Endothelial cell of umbilical vein (primary cell): ENCODE measurements around the gene MYT1. TPM values are rescaled to one million over a fixed set of nuclear protein-coding genes. Genes with fewer than 3 reads are reported as not detected.

ENCODE experiments used
- BruUV-seq: library from RNA; stranded (reverse); fragments of 400-500 nt; replicated peaks from 2 replicates; lab custom pipeline; 2021; lab: Mats Ljungman, UMichigan
- CTCF ChIA-PET: fragments of 300-600, 350-600 bp; sonication (Branson Sonifier 250); formaldehyde crosslinking; loops from one replicate; lab custom pipeline; 2021; ENCODE audit warnings: antibody characterized with exemption, inconsistent platforms; lab: Charles Lee
- POLR2A ChIA-PET: fragments of 300-600, 350-600 bp; sonication (Branson Sonifier 250); formaldehyde crosslinking; loops from one replicate; lab custom pipeline; 2021; ENCODE audit warnings: antibody characterized with exemption, inconsistent platforms; lab: Charles Lee
- DNase-seq: peaks from one replicate; pipeline ENCODE4 v3.0.0-alpha.2; 2011; ENCODE audit warnings: low read depth, low spot score
- FAIRE-seq: peaks from 2 replicates; lab custom pipeline; 2011; peaks lifted over from hg19 to GRCh38; lab: Jason Lieb, UNC
- H2AFZ ChIP-seq: 2 replicates; pipeline ENCODE4 v1.6.0; 2012; ENCODE audit warnings: low read depth, low read length, control low read depth, inconsistent platforms
- H3K27ac ChIP-seq: 2 replicates; pipeline ENCODE4 v1.5.1; 2011; ENCODE audit warnings: low read depth, mild to moderate bottlenecking, control low read depth, low read length, moderate library complexity; ENCODE audit not compliant: insufficient read depth
- H3K27me3 ChIP-seq, 2 experiments: 2 replicates each; pipeline versions ENCODE4 v1.6.0 to v1.6.1; 2011; ENCODE audit warnings: low read length in 2 of 2, mixed read lengths in 1 of 2; ENCODE audit not compliant: control insufficient read depth in 2 of 2, insufficient read depth in 2 of 2
- H3K36me3 ChIP-seq, 2 experiments: 2 replicates in 1 of 2; 3 replicates in 1 of 2; pipeline ENCODE4 v1.5.1; 2011; ENCODE audit warnings: low read length in 2 of 2, mild to moderate bottlenecking in 1 of 2, moderate library complexity in 1 of 2; ENCODE audit not compliant: control insufficient read depth in 2 of 2, insufficient read depth in 2 of 2; ENCODE audit errors: extremely low read depth in 1 of 2
- H3K4me1 ChIP-seq: 3 replicates; pipeline ENCODE4 v1.5.1; 2011; ENCODE audit warnings: mild to moderate bottlenecking, low read length; ENCODE audit not compliant: control insufficient read depth, insufficient read depth; ENCODE audit errors: extremely low read depth
- H3K4me2 ChIP-seq: 2 replicates; pipeline ENCODE4 v1.6.1; 2011; ENCODE audit warnings: low read length, control low read depth, mixed read lengths; ENCODE audit not compliant: insufficient read depth
- H3K4me3 ChIP-seq, 3 experiments: fragments of 200-600 bp in 1 of 3; sonication (generic), shearing (Covaris generic) in 1 of 3; replicated peaks in 1 of 3; 2 replicates each; pipeline ENCODE4 v1.5.1; 2011 to 2016; ENCODE audit warnings: control low read depth in 3 of 3, low read length in 3 of 3, mild to moderate bottlenecking in 2 of 3, inconsistent platforms in 1 of 3, low read depth in 1 of 3, moderate library complexity in 1 of 3; ENCODE audit not compliant: insufficient read depth in 1 of 3
- H3K79me2 ChIP-seq: 2 replicates; pipeline ENCODE4 v1.6.0; 2012; ENCODE audit warnings: low read length, inconsistent platforms; ENCODE audit not compliant: control insufficient read depth, insufficient read depth
- H3K9ac ChIP-seq: replicated peaks from 2 replicates; pipeline ENCODE3; 2011; ENCODE audit warnings: low read length, control low read depth; ENCODE audit not compliant: insufficient read depth; ENCODE audit errors: extremely low read depth
- H3K9me1 ChIP-seq: replicated peaks from 3 replicates; pipeline ENCODE4 v1.6.0; 2011; ENCODE audit warnings: mild to moderate bottlenecking, low read length; ENCODE audit not compliant: control insufficient read depth, insufficient read depth; ENCODE audit errors: extremely low read depth
- H3K9me3 ChIP-seq: replicated peaks from 2 replicates; pipeline ENCODE4 v1.5.1; 2012; ENCODE audit warnings: low read length, inconsistent platforms; ENCODE audit not compliant: control insufficient read depth, insufficient read depth
- H4K20me1 ChIP-seq: replicated peaks from 2 replicates; pipeline ENCODE3; 2011; ENCODE audit warnings: mild to moderate bottlenecking, low read length; ENCODE audit not compliant: control insufficient read depth, insufficient read depth; ENCODE audit errors: extremely low read depth
- EZH2 ChIP-seq: IDR thresholded peaks from 2 replicates; pipeline ENCODE4 v1.6.1; 2012; ENCODE audit warnings: borderline replicate concordance, low read depth, mild to moderate bottlenecking, moderate library complexity, low read length, inconsistent platforms; ENCODE audit not compliant: severe bottlenecking
- FOS ChIP-seq: IDR thresholded peaks from 2 replicates; pipeline ENCODE4 v1.6.1; 2011; ENCODE audit warnings: mild to moderate bottlenecking, low read length, moderate library complexity, borderline replicate concordance; ENCODE audit not compliant: insufficient read depth
- GATA2 ChIP-seq: IDR thresholded peaks from 2 replicates; pipeline ENCODE4 v1.7.0; 2011; ENCODE audit warnings: low read depth, mild to moderate bottlenecking, moderate library complexity, mixed read lengths, low read length; ENCODE audit not compliant: insufficient read length, insufficient read depth
- JUN ChIP-seq: IDR thresholded peaks from 2 replicates; pipeline ENCODE4 v1.6.1; 2011; ENCODE audit warnings: borderline replicate concordance, low read depth; ENCODE audit not compliant: insufficient read length, insufficient read depth
- MYC ChIP-seq: IDR thresholded peaks from one replicate; pipeline ENCODE4 v1.6.1; 2011; ENCODE audit warnings: mild to moderate bottlenecking, low read depth, low read length
- POLR2A ChIP-seq: IDR thresholded peaks from 2 replicates; pipeline ENCODE4 v1.6.1; 2012; ENCODE audit warnings: low read depth, mild to moderate bottlenecking, control low read depth, low read length
- POLR2AphosphoS5 ChIP-seq: IDR thresholded peaks from 2 replicates; pipeline ENCODE4 v1.6.1; 2012; ENCODE audit warnings: low read depth, mild to moderate bottlenecking, control low read depth, low read length, moderate library complexity; ENCODE audit not compliant: insufficient read depth
- dilution Hi-C: fragments of 300-500 bp; cut with MboI; formaldehyde crosslinking; loops from one replicate; pipeline ENCODE4 v1.15.0; 2019; ENCODE audit warnings: low sequenced_read_pairs; ENCODE audit not compliant: extremely low pct_ligation_motif_present
- intact Hi-C: fragments of 100-400 bp; cut with micrococcal nuclease; formaldehyde crosslinking; loops from one replicate; pipeline ENCODE4 v1.10.0; 2022
- polyA plus RNA-seq, 4 experiments: library from polyadenylated mRNA; depleted of rRNA in 3 of 4; stranded (reverse) in 3 of 4; unstranded in 1 of 4; fragments of >200 nt; gene quantifications; 2 replicates each; pipeline versions ENCODE4 v1.2.1 to v1.2.3, GENCODE V29; 2011 to 2012; ENCODE audit warnings: missing spikeins in 1 of 4
- total RNA-seq: library from RNA; stranded (reverse); gene quantifications from 2 replicates; pipeline ENCODE4 v1.2.3, GENCODE V29; 2021
- TF ChIP-seq, protein P1 (sequence below), 2 donors: IDR thresholded peaks; 1 replicate in 1 of 2; 2 replicates in 1 of 2; pipeline ENCODE4 v1.5.1; 2011; ENCODE audit warnings: low read length in 2 of 2, mild to moderate bottlenecking in 2 of 2, moderate library complexity in 2 of 2, control low read depth in 1 of 2, inconsistent platforms in 1 of 2, low read depth in 1 of 2; ENCODE audit not compliant: insufficient read depth in 1 of 2; ENCODE audit errors: extremely low read depth in 1 of 2
- TF ChIP-seq, protein P2 (sequence below): IDR thresholded peaks from 2 replicates; pipeline ENCODE4 v1.6.1; 2011; ENCODE audit not compliant: insufficient read depth, insufficient read length

Gene MYT1
- total and polyA plus RNA-seq, 2 donors (not counting 3 experiments of a cell fraction or from before 2014, with no cell fraction given) = not detected

DNA sequence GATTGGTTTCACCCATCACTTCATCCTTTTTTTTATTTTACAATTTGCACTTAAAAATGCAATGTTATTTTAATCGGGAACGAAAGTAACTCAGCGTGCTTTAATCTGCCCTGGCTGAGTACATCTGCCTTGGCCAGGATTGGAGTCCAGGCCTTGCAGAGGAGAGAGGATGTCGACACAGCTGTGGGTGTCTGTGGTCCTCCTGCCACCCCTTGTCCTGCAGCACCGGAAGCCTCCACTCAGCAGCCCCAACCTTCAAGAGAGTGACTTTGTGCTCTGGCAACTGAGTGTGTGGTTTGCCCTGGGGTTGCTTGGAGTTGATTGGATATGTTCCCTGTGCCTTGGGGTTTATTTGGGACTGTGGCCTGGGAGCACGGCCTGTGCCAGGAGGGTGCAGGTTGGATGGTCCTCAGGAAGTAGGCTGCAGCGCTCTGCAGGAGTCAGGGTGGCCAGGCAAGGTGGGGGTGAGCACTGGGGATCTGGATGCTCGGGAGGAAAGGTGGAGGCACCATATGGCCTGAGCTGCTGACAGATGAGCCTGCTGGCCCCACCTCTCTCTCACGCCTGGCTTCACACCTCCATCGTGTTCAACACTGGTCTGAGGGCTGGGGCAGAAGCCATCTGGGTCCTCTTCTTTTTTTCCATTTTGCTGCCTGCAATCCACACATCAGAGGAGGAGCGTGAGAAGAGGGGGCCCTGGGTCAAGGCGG is 4.3 kb downstream of the MYT1 start:
- Histone ChIP-seq H3K79me2 (no peaks in the 10 kb centered on the region), H3K9me1 (no peaks in the 10 kb centered on the region), H3K27ac (no peak overlapping the region), H3K9me3 (no peaks in the 10 kb centered on the region), H3K4me3 (no peak overlapping the region), H2AFZ (no peak overlapping the region), H3K36me3 (no peaks in the 10 kb centered on the region), H3K9ac (no peak overlapping the region), H3K4me1 (no peaks in the 10 kb centered on the region), H4K20me1 (no peaks in the 10 kb centered on the region), H3K27me3 (peaks cover 0 to under 1% of the 10 kb centered on the region in 2 experiments), H3K4me2 (no peak overlapping the region)
- FAIRE-seq (no peak), DNase-seq (no peak)
- ChIA-PET CTCF (no interaction called here), POLR2A (no interaction called here)
- BruUV-seq = no TSS peak
- TF ChIP-seq MYC = no peak
- TF ChIP-seq GATA2 = no peak
- TF ChIP-seq FOS = no peak
- no peak for TF ChIP-seq POLR2AphosphoS5
- intact Hi-C loops = no loop called here
- dilution Hi-C loops = no loop called here

DNA sequence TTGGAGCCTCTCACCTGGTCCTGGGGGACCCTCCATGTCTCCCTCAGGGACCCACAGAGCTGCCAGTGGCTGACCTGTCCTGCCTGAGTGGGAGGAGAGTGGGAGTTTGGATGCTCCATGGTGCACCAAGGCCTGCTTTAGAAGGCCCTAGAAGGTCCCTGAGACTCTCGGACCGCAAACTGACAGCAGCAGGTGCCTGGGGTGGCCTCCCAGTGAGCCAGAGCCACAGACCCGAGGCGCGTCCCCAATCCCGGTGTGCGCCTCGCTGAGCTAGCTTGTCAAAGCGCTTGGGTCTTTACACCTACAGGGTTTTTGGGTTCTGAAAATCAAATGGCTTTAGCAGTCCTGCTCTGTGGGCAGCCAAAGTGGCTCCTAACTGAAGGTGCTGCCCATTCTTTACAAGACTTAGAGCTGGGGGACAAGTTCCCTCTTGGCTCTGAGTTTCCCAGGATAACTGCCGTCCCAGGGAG is 4.9 kb downstream of the MYT1 start:
- Histone ChIP-seq H3K9me3 (no peaks in the 10 kb centered on the region), H3K36me3 (no peaks in the 10 kb centered on the region), H3K27me3 (no peaks in the 10 kb centered on the region), H3K9ac (no peak overlapping the region), H3K4me3 (no peak overlapping the region), H3K27ac (no peak overlapping the region), H2AFZ (no peak overlapping the region), H3K79me2 (no peaks in the 10 kb centered on the region), H4K20me1 (no peaks in the 10 kb centered on the region), H3K9me1 (no peaks in the 10 kb centered on the region), H3K4me2 (no peak overlapping the region), H3K4me1 (no peaks in the 10 kb centered on the region)
- dilution Hi-C loops = no loop called here
- no TSS peak for BruUV-seq
- TF ChIP-seq GATA2 (no peak), FOS (no peak), POLR2AphosphoS5 (no peak), MYC (no peak), POLR2A (no peak), EZH2 (no peak), JUN (no peak)
- TF ChIP-seq, protein P1, sequence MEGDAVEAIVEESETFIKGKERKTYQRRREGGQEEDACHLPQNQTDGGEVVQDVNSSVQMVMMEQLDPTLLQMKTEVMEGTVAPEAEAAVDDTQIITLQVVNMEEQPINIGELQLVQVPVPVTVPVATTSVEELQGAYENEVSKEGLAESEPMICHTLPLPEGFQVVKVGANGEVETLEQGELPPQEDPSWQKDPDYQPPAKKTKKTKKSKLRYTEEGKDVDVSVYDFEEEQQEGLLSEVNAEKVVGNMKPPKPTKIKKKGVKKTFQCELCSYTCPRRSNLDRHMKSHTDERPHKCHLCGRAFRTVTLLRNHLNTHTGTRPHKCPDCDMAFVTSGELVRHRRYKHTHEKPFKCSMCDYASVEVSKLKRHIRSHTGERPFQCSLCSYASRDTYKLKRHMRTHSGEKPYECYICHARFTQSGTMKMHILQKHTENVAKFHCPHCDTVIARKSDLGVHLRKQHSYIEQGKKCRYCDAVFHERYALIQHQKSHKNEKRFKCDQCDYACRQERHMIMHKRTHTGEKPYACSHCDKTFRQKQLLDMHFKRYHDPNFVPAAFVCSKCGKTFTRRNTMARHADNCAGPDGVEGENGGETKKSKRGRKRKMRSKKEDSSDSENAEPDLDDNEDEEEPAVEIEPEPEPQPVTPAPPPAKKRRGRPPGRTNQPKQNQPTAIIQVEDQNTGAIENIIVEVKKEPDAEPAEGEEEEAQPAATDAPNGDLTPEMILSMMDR (IDR thresholded peaks at IDR 0.05; ENCODE audit: extremely low read depth in 1 of 2, insufficient read depth in 1 of 2, low read depth in 1 of 2, low read length in 2 of 2) = no peak
- TF ChIP-seq, protein P2, sequence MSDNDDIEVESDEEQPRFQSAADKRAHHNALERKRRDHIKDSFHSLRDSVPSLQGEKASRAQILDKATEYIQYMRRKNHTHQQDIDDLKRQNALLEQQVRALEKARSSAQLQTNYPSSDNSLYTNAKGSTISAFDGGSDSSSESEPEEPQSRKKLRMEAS = no peak
- intact Hi-C loops = no loop called here
- DNase-seq = no peak
- POLR2A ChIA-PET = no interaction called here
- no peak for FAIRE-seq
- CTCF ChIA-PET = no interaction called here
